PC-3 (cell line): ENCODE measurements around the gene C4orf50. TPM values are rescaled to one million over a fixed set of nuclear protein-coding genes. Genes with fewer than 3 reads are reported as not detected.

ENCODE experiments used
- ATAC-seq: fragments of 200-7000 bp; cut with Tn5 transposase; 2 replicates; pipeline ENCODE4 v1.9.1; 2020; ENCODE audit warnings: mild to moderate bottlenecking, moderate library complexity
- BruUV-seq: library from RNA; stranded (reverse); fragments of 400-500 nt; replicated peaks from 2 replicates; lab custom pipeline; 2021; lab: Mats Ljungman, UMichigan
- CTCF ChIA-PET: fragments of 300-600 bp; sonication (Branson Sonifier 250); formaldehyde crosslinking; loops from one replicate; lab custom pipeline; 2022; ENCODE audit warnings: antibody characterized with exemption; lab: Charles Lee
- POLR2A ChIA-PET: fragments of 300-600 bp; sonication (Branson Sonifier 250); formaldehyde crosslinking; loops from one replicate; lab custom pipeline; 2022; ENCODE audit warnings: antibody characterized with exemption; ENCODE audit not compliant: unreplicated experiment; lab: Charles Lee
- DNase-seq: peaks from one replicate; pipeline ENCODE4 v3.0.0-alpha.2; 2015
- H2AFZ ChIP-seq: fragments of 300-600 bp; sonication (generic); 2 replicates; pipeline ENCODE4 v1.6.0; 2016; ENCODE audit warnings: antibody characterized with exemption, low read length
- H3F3A ChIP-seq: fragments of 300-600 bp; sonication (generic); one replicate; pipeline ENCODE4 v1.6.0; 2017; ENCODE audit warnings: antibody characterized with exemption, low read length, control low read depth, mild to moderate bottlenecking; ENCODE audit not compliant: unreplicated experiment
- H3K27ac ChIP-seq: fragments of 300-600 bp; sonication (generic); 2 replicates; pipeline ENCODE4 v1.5.1; 2016; ENCODE audit warnings: mild to moderate bottlenecking, low read length
- H3K27me3 ChIP-seq: fragments of 300-600 bp; sonication (generic); 2 replicates; pipeline ENCODE4 v1.6.1; 2016; ENCODE audit warnings: low read length, mixed read lengths
- H3K36me3 ChIP-seq: fragments of 300-600 bp; sonication (generic); 2 replicates; pipeline ENCODE4 v1.6.1; 2016; ENCODE audit warnings: low read depth, mixed run types, low read length, mixed read lengths
- H3K4me1 ChIP-seq: fragments of 300-600 bp; sonication (generic); 2 replicates; pipeline ENCODE4 v1.5.1; 2016; ENCODE audit warnings: low read length; ENCODE audit not compliant: insufficient read depth
- H3K4me2 ChIP-seq: fragments of 300-600 bp; sonication (generic); 2 replicates; pipeline ENCODE4 v1.6.0; 2016; ENCODE audit warnings: low read length
- H3K4me3 ChIP-seq: fragments of 300-600 bp; sonication (generic); 2 replicates; pipeline ENCODE4 v1.5.1; 2016; ENCODE audit warnings: mild to moderate bottlenecking, low read length, mixed read lengths
- H3K79me2 ChIP-seq: fragments of 300-600 bp; sonication (generic); 2 replicates; pipeline ENCODE4 v1.6.1; 2017; ENCODE audit warnings: low read length, mixed read lengths
- H3K9ac ChIP-seq: fragments of 300-600 bp; sonication (generic); 2 replicates; pipeline ENCODE4 v1.6.0; 2016; ENCODE audit warnings: mild to moderate bottlenecking, low read length
- H3K9me2 ChIP-seq: fragments of 300-600 bp; sonication (generic); replicated peaks from 2 replicates; pipeline ENCODE4 v1.6.1; 2016; ENCODE audit warnings: mixed run types, low read length, mixed read lengths
- H3K9me3 ChIP-seq: fragments of 300-600 bp; sonication (generic); 2 replicates; pipeline ENCODE4 v1.6.1; 2016; ENCODE audit warnings: low read length, mixed read lengths
- H4K20me1 ChIP-seq: fragments of 300-600 bp; sonication (generic); 2 replicates; pipeline ENCODE4 v1.6.1; 2016; ENCODE audit warnings: low read length, mixed read lengths
- EZH2 ChIP-seq: fragments of 300-600 bp; sonication (generic); IDR thresholded peaks from one replicate; pipeline ENCODE4 v1.6.1; 2017; ENCODE audit warnings: antibody characterized with exemption, mild to moderate bottlenecking, low read length; ENCODE audit not compliant: unreplicated experiment
- EZH2phosphoT487 ChIP-seq: fragments of 300-600 bp; sonication (generic); IDR thresholded peaks from 2 replicates; pipeline ENCODE4 v1.6.1; 2018; ENCODE audit warnings: mild to moderate bottlenecking, antibody characterized with exemption, low read length, borderline replicate concordance
- intact Hi-C: fragments of 100-400 bp; cut with micrococcal nuclease; formaldehyde crosslinking; loops from 2 replicates; pipeline ENCODE4 v1.9.0; 2023
- total RNA-seq: library from RNA; depleted of rRNA; stranded (reverse); fragments of >200 nt; gene quantifications from 2 replicates; pipeline ENCODE4 v1.2.3, GENCODE V29; 2014
- TF ChIP-seq, protein P1 (sequence below): fragments of 300-600 bp; sonication (generic); conservative IDR thresholded peaks from 2 replicates; pipeline ENCODE4 v1.5.1; 2017; ENCODE audit warnings: antibody characterized with exemption, low read depth, mild to moderate bottlenecking, low read length

The C4orf50 gene
- total RNA-seq, 1 experiment from 2014 or later, result not detected

DNA sequence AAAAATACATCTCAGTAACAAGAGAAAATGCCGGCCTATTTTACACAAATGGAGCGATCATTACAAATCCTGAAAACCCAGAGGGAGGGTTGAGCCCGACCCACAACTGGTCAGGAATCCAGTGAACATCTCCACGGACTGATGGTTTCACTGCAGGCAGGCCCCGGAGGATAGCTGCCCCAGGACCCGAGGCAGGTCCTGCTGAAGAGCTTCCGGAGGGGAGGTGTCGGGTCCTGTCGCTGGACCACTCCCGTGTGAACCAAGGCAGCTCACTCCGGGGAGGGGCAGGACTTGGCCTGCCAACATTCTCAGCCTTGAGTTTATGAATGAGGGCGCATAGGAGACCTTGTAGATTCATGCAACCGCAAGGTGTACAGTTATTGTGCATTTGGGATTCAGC lies 120.6 kb downstream of the C4orf50 start:
- no peaks in the 10 kb centered on the region for H3K9me3 ChIP-seq
- ATAC-seq, result no peak
- no peaks in the 10 kb centered on the region for H3K36me3 ChIP-seq
- no peak overlapping the region for H3K9ac ChIP-seq
- H3K4me1 ChIP-seq, result no peaks in the 10 kb centered on the region
- peaks cover 76% of the 10 kb centered on the region for H3K27me3 ChIP-seq
- no peak for DNase-seq
- H3K4me3 ChIP-seq, result no peak overlapping the region
- H3K4me2 ChIP-seq, result no peak overlapping the region
- no peaks in the 10 kb centered on the region for H3F3A ChIP-seq
- no peak overlapping the region for H3K27ac ChIP-seq
- intact Hi-C loops, result no loop called here
- no peak overlapping the region for H2AFZ ChIP-seq
- ChIA-PET POLR2A (no interaction called here), CTCF (no interaction called here)
- no TSS peak for BruUV-seq
- no peak for TF ChIP-seq EZH2
- no peak for TF ChIP-seq EZH2phosphoT487
- TF ChIP-seq, protein P1, sequence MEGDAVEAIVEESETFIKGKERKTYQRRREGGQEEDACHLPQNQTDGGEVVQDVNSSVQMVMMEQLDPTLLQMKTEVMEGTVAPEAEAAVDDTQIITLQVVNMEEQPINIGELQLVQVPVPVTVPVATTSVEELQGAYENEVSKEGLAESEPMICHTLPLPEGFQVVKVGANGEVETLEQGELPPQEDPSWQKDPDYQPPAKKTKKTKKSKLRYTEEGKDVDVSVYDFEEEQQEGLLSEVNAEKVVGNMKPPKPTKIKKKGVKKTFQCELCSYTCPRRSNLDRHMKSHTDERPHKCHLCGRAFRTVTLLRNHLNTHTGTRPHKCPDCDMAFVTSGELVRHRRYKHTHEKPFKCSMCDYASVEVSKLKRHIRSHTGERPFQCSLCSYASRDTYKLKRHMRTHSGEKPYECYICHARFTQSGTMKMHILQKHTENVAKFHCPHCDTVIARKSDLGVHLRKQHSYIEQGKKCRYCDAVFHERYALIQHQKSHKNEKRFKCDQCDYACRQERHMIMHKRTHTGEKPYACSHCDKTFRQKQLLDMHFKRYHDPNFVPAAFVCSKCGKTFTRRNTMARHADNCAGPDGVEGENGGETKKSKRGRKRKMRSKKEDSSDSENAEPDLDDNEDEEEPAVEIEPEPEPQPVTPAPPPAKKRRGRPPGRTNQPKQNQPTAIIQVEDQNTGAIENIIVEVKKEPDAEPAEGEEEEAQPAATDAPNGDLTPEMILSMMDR, result no peak
- no peaks in the 10 kb centered on the region for H3K9me2 ChIP-seq
- H3K79me2 ChIP-seq, result no peaks in the 10 kb centered on the region
- H4K20me1 ChIP-seq, result no peaks in the 10 kb centered on the region

DNA sequence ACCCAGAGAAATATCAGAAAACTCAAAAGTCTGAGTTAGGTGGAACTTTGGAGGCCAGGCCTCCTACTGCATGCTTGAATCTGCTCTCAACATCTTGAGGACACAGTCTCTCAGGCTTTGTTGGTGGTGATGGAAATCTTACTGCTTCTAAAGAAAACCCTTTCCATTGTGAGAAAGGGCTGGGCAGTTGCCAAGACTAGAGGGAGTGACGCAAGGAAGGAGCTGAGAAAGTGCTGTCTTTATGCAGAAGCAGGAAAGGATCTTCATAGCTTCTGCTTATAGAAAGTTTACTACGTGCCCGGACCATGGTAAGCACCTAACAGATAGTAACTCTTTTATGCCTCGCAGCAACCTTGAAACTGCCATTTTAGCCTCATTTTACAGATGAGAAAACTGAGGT lies 122.9 kb downstream of the C4orf50 start:
- H3K4me2 ChIP-seq, result no peak overlapping the region
- DNase-seq, result no peak
- peaks cover 56% of the 10 kb centered on the region for H3K27me3 ChIP-seq
- no peak overlapping the region for H3K4me3 ChIP-seq
- no peak overlapping the region for H3K27ac ChIP-seq
- H3K36me3 ChIP-seq, result no peaks in the 10 kb centered on the region
- H4K20me1 ChIP-seq, result no peaks in the 10 kb centered on the region
- H2AFZ ChIP-seq, result no peak overlapping the region
- ChIA-PET CTCF (no interaction called here), POLR2A (no interaction called here)
- H3K9me3 ChIP-seq, result no peaks in the 10 kb centered on the region
- no peaks in the 10 kb centered on the region for H3K4me1 ChIP-seq
- H3K9ac ChIP-seq, result no peak overlapping the region
- no TSS peak for BruUV-seq
- no peaks in the 10 kb centered on the region for H3K9me2 ChIP-seq
- no peaks in the 10 kb centered on the region for H3F3A ChIP-seq
- no peaks in the 10 kb centered on the region for H3K79me2 ChIP-seq
- intact Hi-C loops, result no loop called here
- ATAC-seq, result no peak
- TF ChIP-seq, protein P1, result no peak
- no peak for TF ChIP-seq EZH2
- TF ChIP-seq EZH2phosphoT487, result no peak

DNA sequence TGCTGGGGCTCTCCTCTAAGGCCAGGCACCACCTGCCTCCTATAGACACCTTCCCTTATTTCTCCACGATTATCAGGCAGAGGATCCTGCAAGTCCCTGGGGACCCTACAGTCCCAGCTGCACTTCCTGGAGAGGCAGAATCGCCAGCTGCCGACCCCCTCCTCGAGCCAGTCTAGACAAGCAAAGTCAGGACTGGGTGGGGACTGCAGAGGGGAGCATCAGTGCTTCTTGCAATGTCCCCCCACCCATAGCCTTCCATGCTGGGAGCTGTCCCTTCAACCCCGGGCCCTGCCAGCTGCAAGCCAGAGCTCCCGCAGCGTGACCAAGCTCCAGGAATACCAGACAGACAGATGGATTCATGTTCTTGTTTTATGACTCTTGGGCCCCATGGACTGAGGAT lies 124.0 kb downstream of the C4orf50 start:
- no peak overlapping the region for H3K4me2 ChIP-seq
- ATAC-seq (no peak), DNase-seq (no peak)
- no peaks in the 10 kb centered on the region for H4K20me1 ChIP-seq
- ChIA-PET CTCF (no interaction called here), POLR2A (no interaction called here)
- H3K27me3 ChIP-seq, result peaks cover 55% of the 10 kb centered on the region
- no TSS peak for BruUV-seq
- TF ChIP-seq, protein P1, result no peak
- no peak for TF ChIP-seq EZH2phosphoT487
- no peak for TF ChIP-seq EZH2
- H3K4me1 ChIP-seq, result no peaks in the 10 kb centered on the region
- no peaks in the 10 kb centered on the region for H3K36me3 ChIP-seq
- no peak overlapping the region for H3K9ac ChIP-seq
- intact Hi-C loops, result no loop called here
- H3K4me3 ChIP-seq, result no peak overlapping the region
- H3F3A ChIP-seq, result no peaks in the 10 kb centered on the region
- no peak overlapping the region for H3K27ac ChIP-seq
- H2AFZ ChIP-seq, result no peak overlapping the region
- no peaks in the 10 kb centered on the region for H3K9me2 ChIP-seq
- H3K79me2 ChIP-seq, result no peaks in the 10 kb centered on the region
- H3K9me3 ChIP-seq, result no peaks in the 10 kb centered on the region
